Cardiac fibroblast (primary cell): Measurements from ENCODE around the gene TMEM201.

Experiments
- DNase-seq, 2 donors: peaks; one replicate each; pipeline versions ENCODE4 v3.0.0 to v3.0.0-alpha.2; 2010; ENCODE audit warnings: low read depth in 2 of 2
- H3K4me3 ChIP-seq, 2 donors: replicated peaks in 1 of 2; 1 replicate in 1 of 2; 2 replicates in 1 of 2; pipeline ENCODE4 v1.5.1; 2011; ENCODE audit warnings: low read depth in 2 of 2, low read length in 2 of 2, mild to moderate bottlenecking in 2 of 2, moderate library complexity in 1 of 2
- TF ChIP-seq, protein P1 (sequence below): IDR thresholded peaks from one replicate; pipeline ENCODE4 v1.5.1; 2011; ENCODE audit warnings: low read depth, mild to moderate bottlenecking, low read length, inconsistent platforms

TMEM201 gene

GRCh38 chr1:9605946-9606455 is 17.3 kb downstream of the TMEM201 start:
- DNase-seq = no peak
- H3K4me3 ChIP-seq = no peak overlapping the region
- TF ChIP-seq, protein P1, sequence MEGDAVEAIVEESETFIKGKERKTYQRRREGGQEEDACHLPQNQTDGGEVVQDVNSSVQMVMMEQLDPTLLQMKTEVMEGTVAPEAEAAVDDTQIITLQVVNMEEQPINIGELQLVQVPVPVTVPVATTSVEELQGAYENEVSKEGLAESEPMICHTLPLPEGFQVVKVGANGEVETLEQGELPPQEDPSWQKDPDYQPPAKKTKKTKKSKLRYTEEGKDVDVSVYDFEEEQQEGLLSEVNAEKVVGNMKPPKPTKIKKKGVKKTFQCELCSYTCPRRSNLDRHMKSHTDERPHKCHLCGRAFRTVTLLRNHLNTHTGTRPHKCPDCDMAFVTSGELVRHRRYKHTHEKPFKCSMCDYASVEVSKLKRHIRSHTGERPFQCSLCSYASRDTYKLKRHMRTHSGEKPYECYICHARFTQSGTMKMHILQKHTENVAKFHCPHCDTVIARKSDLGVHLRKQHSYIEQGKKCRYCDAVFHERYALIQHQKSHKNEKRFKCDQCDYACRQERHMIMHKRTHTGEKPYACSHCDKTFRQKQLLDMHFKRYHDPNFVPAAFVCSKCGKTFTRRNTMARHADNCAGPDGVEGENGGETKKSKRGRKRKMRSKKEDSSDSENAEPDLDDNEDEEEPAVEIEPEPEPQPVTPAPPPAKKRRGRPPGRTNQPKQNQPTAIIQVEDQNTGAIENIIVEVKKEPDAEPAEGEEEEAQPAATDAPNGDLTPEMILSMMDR = no peak

DNA sequence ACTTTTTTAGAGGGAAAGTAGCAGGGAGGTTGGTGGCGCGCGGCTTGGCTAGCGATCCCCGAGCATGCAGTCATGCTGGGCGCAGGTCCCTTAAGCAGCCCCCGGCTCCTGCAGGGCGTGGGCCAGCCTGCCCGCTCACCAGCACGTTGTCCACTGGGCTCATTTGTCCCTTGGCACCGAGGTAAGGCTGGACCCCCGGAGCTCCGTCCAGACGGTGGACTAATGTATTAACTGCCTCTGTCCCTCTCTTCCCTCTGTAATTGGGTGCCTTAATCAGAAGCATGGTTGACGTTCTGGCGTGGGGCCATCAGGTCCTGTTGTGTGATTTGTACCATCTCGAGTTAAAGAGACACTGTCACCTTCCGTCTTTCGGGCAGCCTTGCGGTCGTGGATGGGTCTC is 17.7 kb downstream of the TMEM201 start:
- TF ChIP-seq, protein P1 = no peak
- no peak overlapping the region for H3K4me3 ChIP-seq
- DNase-seq = no peak

DNA sequence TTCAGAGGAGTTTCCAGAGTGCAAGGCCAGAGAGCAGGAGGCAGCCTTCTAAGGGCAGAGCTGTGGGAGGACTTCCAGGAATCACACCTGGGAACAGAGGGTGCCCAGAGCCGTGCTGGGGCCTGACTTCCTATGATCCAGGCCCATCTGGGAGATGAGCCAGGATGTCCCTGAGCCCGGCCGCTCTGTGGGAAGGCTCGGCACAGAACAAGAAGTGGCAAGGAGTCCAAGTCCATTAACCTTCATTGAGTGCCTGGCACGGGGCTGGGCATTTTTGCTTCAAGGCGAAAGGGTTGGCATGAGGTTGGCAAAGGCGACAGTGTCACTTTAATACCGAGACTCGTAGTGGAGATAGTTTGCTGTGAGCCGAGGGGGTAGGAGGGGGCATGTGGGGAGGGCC is 18.2 kb downstream of the TMEM201 start:
- TF ChIP-seq, protein P1 = no peak
- H3K4me3 ChIP-seq = no peak overlapping the region
- no peak for DNase-seq

GRCh38 chr1:9607352-9607751 is 18.6 kb downstream of the TMEM201 start:
- no peak for DNase-seq
- TF ChIP-seq, protein P1 = no peak
- H3K4me3 ChIP-seq = no peak overlapping the region

GRCh38 chr1:9609998-9610397 is 21.3 kb downstream of the TMEM201 start:
- TF ChIP-seq, protein P1 = no peak
- no peak for DNase-seq
- no peak overlapping the region for H3K4me3 ChIP-seq

- no peak for DNase-seq
- no peak overlapping the region for H3K4me3 ChIP-seq
- TF ChIP-seq, protein P1 = no peak
Observed at GRCh38 chr1:9610548-9610947, 21.8 kb downstream of the TMEM201 start.

DNA sequence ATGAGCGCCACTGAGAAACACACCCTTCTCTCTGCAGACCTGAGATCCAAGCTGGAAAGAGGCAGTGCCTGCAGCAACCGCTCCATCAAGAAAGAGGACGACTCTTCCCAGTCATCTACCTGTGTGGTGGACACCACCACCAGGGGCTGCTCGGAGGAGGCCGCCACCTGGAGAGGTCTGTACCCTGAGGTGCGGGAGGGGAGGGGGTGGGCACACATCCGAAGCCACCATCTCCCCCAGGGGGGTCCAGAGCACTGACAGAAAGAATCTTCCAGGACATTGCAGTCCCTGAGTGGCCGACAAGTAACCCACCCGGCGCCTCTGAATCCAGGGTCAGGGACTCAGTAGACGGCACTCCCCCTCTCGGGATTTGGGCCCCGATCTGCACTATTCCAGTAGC is 23.0 kb downstream of the TMEM201 start:
- TF ChIP-seq, protein P1 = no peak
- DNase-seq = no peak
- no peak overlapping the region for H3K4me3 ChIP-seq
